Activated CD8-positive, alpha-beta memory T cell treated with anti-CD3 and anti-CD28 coated beads, Interleukin-2, amount 50 U/mL, for 48 hours (primary cell): ENCODE measurements around the gene CCNI2.

Source experiments
- DNase-seq: peaks from one replicate; pipeline ENCODE4 v3.0.0-alpha.2; 2020

The CCNI2 gene

GRCh38 chr5:132750471-132751230, 3.4 kb downstream of the CCNI2 start:
- peak; percentile 50 for DNase-seq

GRCh38 chr5:132751444-132751843, 4.2 kb downstream of the CCNI2 start:
- peak; percentile 52 for DNase-seq

GRCh38 chr5:132751971-132752580, 4.8 kb downstream of the CCNI2 start:
- peak; percentile 52 for DNase-seq

- peak; percentile 42 for DNase-seq
Measured at GRCh38 chr5:132752581-132753125, 5.4 kb downstream of the CCNI2 start.

- DNase-seq: peak; percentile 50
Measured at GRCh38 chr5:132753135-132753987, 6.1 kb downstream of the CCNI2 start.

- DNase-seq: peak; percentile 35
Measured at GRCh38 chr5:132754111-132754510, 6.9 kb downstream of the CCNI2 start.

- peak; percentile 41 for DNase-seq
Measured at GRCh38 chr5:132754947-132755346, 7.7 kb downstream of the CCNI2 start.

GRCh38 chr5:132756542-132756941, 9.3 kb downstream of the CCNI2 start:
- DNase-seq: peak; percentile 23

- DNase-seq: peak; percentile 28
Measured at GRCh38 chr5:132758451-132758850, 11.2 kb downstream of the CCNI2 start.

GRCh38 chr5:132759114-132760048, 12.2 kb downstream of the CCNI2 start:
- DNase-seq: peak; percentile 42

- peak; percentile 28 for DNase-seq
Measured at GRCh38 chr5:132760049-132760420, 12.8 kb downstream of the CCNI2 start.

GRCh38 chr5:132760601-132761317, 13.5 kb downstream of the CCNI2 start:
- DNase-seq: peak; percentile 44

GRCh38 chr5:132761321-132762240, 14.4 kb downstream of the CCNI2 start:
- DNase-seq: peak; percentile 41

GRCh38 chr5:132762246-132763000, 15.2 kb downstream of the CCNI2 start:
- DNase-seq: peak; percentile 32

GRCh38 chr5:132763181-132764036, 16.2 kb downstream of the CCNI2 start:
- peak; percentile 44 for DNase-seq

- DNase-seq: peak; percentile 39
Measured at GRCh38 chr5:132764051-132764450, 16.8 kb downstream of the CCNI2 start.

GRCh38 chr5:132764671-132765238, 17.5 kb downstream of the CCNI2 start:
- DNase-seq: peak; percentile 49
